ENCODE results near the gene ZNF462.

The ZNF462 gene

DNA sequence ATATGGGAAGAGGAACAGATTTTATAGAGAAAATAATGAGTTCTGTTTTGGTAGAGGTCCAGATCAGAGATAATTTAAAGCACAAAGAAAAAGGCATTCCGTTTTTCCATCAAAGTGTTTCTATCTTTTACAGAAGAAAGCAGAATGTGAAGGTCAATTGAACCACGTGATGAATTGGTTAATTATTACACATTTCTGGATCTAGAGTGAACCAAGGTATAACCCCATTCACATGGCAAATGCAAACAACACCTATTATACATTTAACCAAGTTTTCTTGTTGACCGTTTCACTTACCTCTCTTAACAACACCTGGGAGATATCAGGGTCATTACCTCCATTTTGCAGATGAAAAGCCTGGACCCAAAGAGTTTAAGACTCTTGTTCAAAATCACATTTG, 34.9 kb upstream of the ZNF462 start:
- H3K27me3 ChIP-seq (ENCODE audit: insufficient read depth, low read depth): no peaks in the 10 kb centered on the region
- H3K9ac ChIP-seq: no peak overlapping the region

DNA sequence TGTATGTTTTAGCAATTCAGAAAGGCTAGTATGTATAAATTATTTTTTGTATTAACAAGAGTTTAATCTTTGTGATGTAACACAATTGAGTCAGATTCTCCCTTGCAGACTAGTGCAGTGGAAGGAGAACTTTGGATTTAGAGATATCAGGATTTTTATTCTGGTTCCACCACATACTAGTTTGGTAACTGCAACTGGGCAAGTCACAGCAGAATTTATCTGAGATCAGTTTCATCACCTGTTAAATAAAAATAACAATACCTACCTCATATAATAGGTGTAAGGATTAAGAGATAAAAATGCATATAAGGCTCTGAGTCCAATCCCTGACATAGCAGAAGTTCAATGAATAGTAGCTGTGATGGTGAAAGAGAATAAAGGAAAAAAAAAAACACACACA, 34.0 kb upstream of the ZNF462 start:
- TF ChIP-seq, protein P1, sequence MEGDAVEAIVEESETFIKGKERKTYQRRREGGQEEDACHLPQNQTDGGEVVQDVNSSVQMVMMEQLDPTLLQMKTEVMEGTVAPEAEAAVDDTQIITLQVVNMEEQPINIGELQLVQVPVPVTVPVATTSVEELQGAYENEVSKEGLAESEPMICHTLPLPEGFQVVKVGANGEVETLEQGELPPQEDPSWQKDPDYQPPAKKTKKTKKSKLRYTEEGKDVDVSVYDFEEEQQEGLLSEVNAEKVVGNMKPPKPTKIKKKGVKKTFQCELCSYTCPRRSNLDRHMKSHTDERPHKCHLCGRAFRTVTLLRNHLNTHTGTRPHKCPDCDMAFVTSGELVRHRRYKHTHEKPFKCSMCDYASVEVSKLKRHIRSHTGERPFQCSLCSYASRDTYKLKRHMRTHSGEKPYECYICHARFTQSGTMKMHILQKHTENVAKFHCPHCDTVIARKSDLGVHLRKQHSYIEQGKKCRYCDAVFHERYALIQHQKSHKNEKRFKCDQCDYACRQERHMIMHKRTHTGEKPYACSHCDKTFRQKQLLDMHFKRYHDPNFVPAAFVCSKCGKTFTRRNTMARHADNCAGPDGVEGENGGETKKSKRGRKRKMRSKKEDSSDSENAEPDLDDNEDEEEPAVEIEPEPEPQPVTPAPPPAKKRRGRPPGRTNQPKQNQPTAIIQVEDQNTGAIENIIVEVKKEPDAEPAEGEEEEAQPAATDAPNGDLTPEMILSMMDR (conservative IDR thresholded peaks at IDR 0.05; ENCODE audit: low read depth, low read length): no peak
- Histone ChIP-seq H2AFZ (ENCODE audit: low read depth) (no peak overlapping the region), H4K20me1 (ENCODE audit: insufficient read depth) (no peaks in the 10 kb centered on the region), H3K79me2 (ENCODE audit: insufficient read depth, low read depth) (no peaks in the 10 kb centered on the region), H3K27me3 (ENCODE audit: insufficient read depth, low read depth) (no peaks in the 10 kb centered on the region), H3K9ac (no peak overlapping the region), H3K27ac (no peak overlapping the region), H3K4me1 (ENCODE audit: low read depth, poor library complexity, severe bottlenecking) (no peaks in the 10 kb centered on the region), H3K4me2 (no peak overlapping the region), H3K36me3 (ENCODE audit: insufficient read depth) (no peaks in the 10 kb centered on the region), H3K4me3 (IDR thresholded peaks at IDR 0.05; ENCODE audit: insufficient read depth, low read depth, low read length) (no peak overlapping the region)

More for the DNA sequence above, 34.9 kb upstream of the ZNF462 start:
- no peaks in the 10 kb centered on the region for H3K36me3 ChIP-seq (ENCODE audit: insufficient read depth)
- no peak overlapping the region for H2AFZ ChIP-seq (ENCODE audit: low read depth)
- H3K79me2 ChIP-seq (ENCODE audit: insufficient read depth, low read depth): no peaks in the 10 kb centered on the region
- H3K4me2 ChIP-seq: no peak overlapping the region
- no peaks in the 10 kb centered on the region for H4K20me1 ChIP-seq (ENCODE audit: insufficient read depth)
- no peaks in the 10 kb centered on the region for H3K4me1 ChIP-seq (ENCODE audit: low read depth, poor library complexity, severe bottlenecking)
- H3K4me3 ChIP-seq (IDR thresholded peaks at IDR 0.05; ENCODE audit: insufficient read depth, low read depth, low read length): no peak overlapping the region
- TF ChIP-seq, protein P1 (conservative IDR thresholded peaks at IDR 0.05; ENCODE audit: low read depth, low read length): no peak
- H3K27ac ChIP-seq: no peak overlapping the region

DNA sequence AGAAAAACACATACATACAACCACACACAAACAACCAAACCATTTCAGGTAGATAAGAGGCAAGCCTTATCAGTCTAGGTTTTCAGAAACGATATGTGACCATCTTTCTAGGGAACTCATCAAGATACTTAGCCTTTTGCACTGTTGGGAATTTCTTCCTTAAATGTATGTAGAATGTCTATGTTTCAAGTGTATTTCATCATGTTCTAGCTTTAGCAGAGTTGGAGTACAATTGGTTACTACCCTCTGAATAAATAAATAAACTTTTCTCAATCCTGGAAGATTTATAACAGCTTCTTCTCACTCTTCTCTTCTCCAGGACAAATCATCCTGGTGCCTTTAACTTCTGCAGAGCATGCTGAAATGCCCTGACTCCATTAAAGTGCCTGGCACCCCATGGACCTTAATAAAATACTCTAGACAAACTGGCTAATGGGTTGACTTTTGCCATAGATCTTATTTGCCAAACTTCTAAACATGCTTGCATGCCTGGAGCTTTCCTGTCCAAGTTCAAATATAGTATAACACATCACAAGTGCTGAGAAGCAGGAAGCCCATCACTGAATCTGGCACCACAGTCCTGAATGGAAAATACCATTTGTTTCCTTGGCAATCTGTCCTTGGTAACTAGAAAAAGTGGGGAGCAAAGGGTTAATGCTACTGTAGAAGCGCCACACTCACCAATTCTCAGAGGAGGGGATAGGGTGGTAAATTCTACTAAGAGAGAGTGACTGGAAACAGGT, 33.1 kb upstream of the ZNF462 start:
- Histone ChIP-seq H3K27me3 (ENCODE audit: insufficient read depth, low read depth) (no peaks in the 10 kb centered on the region), H3K27ac (no peak overlapping the region), H2AFZ (ENCODE audit: low read depth) (no peak overlapping the region), H3K4me1 (ENCODE audit: low read depth, poor library complexity, severe bottlenecking) (no peaks in the 10 kb centered on the region), H3K36me3 (ENCODE audit: insufficient read depth) (no peaks in the 10 kb centered on the region), H3K4me3 (IDR thresholded peaks at IDR 0.05; ENCODE audit: insufficient read depth, low read depth, low read length) (no peak overlapping the region), H4K20me1 (ENCODE audit: insufficient read depth) (no peaks in the 10 kb centered on the region), H3K9ac (no peak overlapping the region), H3K4me2 (no peak overlapping the region), H3K79me2 (ENCODE audit: insufficient read depth, low read depth) (no peaks in the 10 kb centered on the region)
- TF ChIP-seq, protein P1 (conservative IDR thresholded peaks at IDR 0.05; ENCODE audit: low read depth, low read length): no peak

DNA sequence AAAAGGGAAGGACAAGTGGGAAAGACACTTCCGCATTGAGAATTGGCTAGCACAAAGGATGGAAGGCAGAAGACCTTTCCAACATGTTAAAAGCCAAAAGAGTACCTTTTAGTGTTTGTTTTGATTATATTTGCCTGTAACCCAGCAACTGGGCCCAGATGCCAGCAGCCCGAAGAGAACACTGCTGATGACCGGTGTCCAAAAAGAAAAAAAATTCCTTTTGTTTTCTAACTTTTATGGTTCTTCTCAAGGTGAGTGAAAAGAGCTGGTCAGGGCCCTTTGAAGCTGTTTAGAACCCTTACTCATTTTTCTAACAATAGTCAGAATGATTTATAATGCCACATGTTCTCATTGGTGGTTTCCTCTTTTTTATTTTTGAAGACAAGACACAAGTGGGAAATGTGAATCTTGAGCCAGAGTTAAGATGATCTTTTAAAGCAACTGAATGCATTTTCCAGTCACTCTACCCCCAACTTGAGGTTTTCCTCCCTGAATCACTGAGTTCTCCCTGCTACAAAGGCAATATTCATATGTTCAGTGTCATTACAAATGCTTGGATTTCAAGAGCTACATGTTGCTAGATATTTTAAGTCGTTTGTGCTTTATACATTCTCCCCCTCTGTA, 32.3 kb upstream of the ZNF462 start:
- H3K4me3 ChIP-seq (IDR thresholded peaks at IDR 0.05; ENCODE audit: insufficient read depth, low read depth, low read length): no peak overlapping the region
- no peaks in the 10 kb centered on the region for H4K20me1 ChIP-seq (ENCODE audit: insufficient read depth)
- no peak overlapping the region for H3K4me2 ChIP-seq
- H3K27ac ChIP-seq: no peak overlapping the region
- H2AFZ ChIP-seq (ENCODE audit: low read depth): no peak overlapping the region
- TF ChIP-seq, protein P1 (conservative IDR thresholded peaks at IDR 0.05; ENCODE audit: low read depth, low read length): no peak
- H3K9ac ChIP-seq: no peak overlapping the region
- H3K4me1 ChIP-seq (ENCODE audit: low read depth, poor library complexity, severe bottlenecking): no peaks in the 10 kb centered on the region
- H3K79me2 ChIP-seq (ENCODE audit: insufficient read depth, low read depth): no peaks in the 10 kb centered on the region
- H3K27me3 ChIP-seq (ENCODE audit: insufficient read depth, low read depth): no peaks in the 10 kb centered on the region
- no peaks in the 10 kb centered on the region for H3K36me3 ChIP-seq (ENCODE audit: insufficient read depth)
